WTC11 (cell line): ENCODE measurements around the gene ABLIM2. TPM values are rescaled to one million over a fixed set of nuclear protein-coding genes. Genes with fewer than 3 reads are reported as not detected.

Experiments used
- ATAC-seq: fragments of 200-7000 bp; cut with Tn5 transposase; 2 replicates; pipeline ENCODE4 v1.10.0; 2021; ENCODE audit warnings: mild to moderate bottlenecking, moderate library complexity
- CTCF ChIA-PET: fragments of 300-600 bp; sonication (Branson Sonifier 250); formaldehyde crosslinking; loops from one replicate; lab custom pipeline; 2021; ENCODE audit warnings: antibody characterized with exemption; lab: Charles Lee
- POLR2A ChIA-PET: fragments of 350-600 bp; sonication (Branson Sonifier 250); formaldehyde crosslinking; loops from one replicate; lab custom pipeline; 2021; ENCODE audit warnings: antibody characterized with exemption; lab: Charles Lee
- DNase-seq: peaks from one replicate; pipeline ENCODE4 v3.0.0; 2021; ENCODE audit warnings: low spot score
- H3K27ac Mint-ChIP-seq: 2 replicates; pipeline ENCODE4 v1.8.0; 2021; ENCODE audit warnings: mixed read lengths
- H3K27me3 Mint-ChIP-seq: 2 replicates; pipeline ENCODE4 v1.8.0; 2021; ENCODE audit warnings: low read depth, mild to moderate bottlenecking, moderate library complexity, mixed read lengths
- H3K36me3 Mint-ChIP-seq: 2 replicates; pipeline ENCODE4 v1.8.0; 2021; ENCODE audit warnings: mixed read lengths
- H3K4me1 Mint-ChIP-seq: 2 replicates; pipeline ENCODE4 v1.8.0; 2022; ENCODE audit warnings: mixed read lengths
- H3K4me3 Mint-ChIP-seq: 2 replicates; pipeline ENCODE4 v1.8.0; 2021; ENCODE audit warnings: mild to moderate bottlenecking, moderate library complexity, mixed read lengths
- H3K9me3 Mint-ChIP-seq: 2 replicates; pipeline ENCODE4 v1.8.0; 2021; ENCODE audit warnings: mixed read lengths
- ELF4 ChIP-seq: sonication (generic); formaldehyde crosslinking; IDR thresholded peaks from 2 replicates; pipeline ENCODE4 v1.8.1; 2022; ENCODE audit warnings: low read depth, mild to moderate bottlenecking, moderate library complexity, missing genetic modification reagents
- FOXP1 ChIP-seq: sonication (generic); formaldehyde crosslinking; IDR thresholded peaks from 2 replicates; pipeline ENCODE4 v1.8.0; 2022; ENCODE audit warnings: missing genetic modification reagents, mild to moderate bottlenecking, moderate library complexity, borderline replicate concordance
- JAZF1 ChIP-seq: fragments of 250-450 bp; sonication (Bioruptor Pico); IDR thresholded peaks from 2 replicates; pipeline ENCODE4 v1.9.0; 2021; ENCODE audit warnings: moderate library complexity, mild to moderate bottlenecking, inconsistent platforms
- MXD4 ChIP-seq: fragments of 250-450 bp; sonication (Bioruptor Pico); IDR thresholded peaks from 2 replicates; pipeline ENCODE4 v1.8.0; 2021; ENCODE audit warnings: mild to moderate bottlenecking, moderate library complexity, borderline replicate concordance
- NR2C2 ChIP-seq: sonication (generic); formaldehyde crosslinking; IDR thresholded peaks from 2 replicates; pipeline ENCODE4 v1.8.0; 2022; ENCODE audit warnings: mild to moderate bottlenecking, missing genetic modification reagents
- RELA ChIP-seq: sonication (generic); formaldehyde crosslinking; IDR thresholded peaks from 2 replicates; pipeline ENCODE4 v1.8.1; 2022; ENCODE audit warnings: missing genetic modification reagents, mild to moderate bottlenecking, borderline replicate concordance
- SMAD3 ChIP-seq: sonication (generic); formaldehyde crosslinking; IDR thresholded peaks from 2 replicates; pipeline ENCODE4 v1.8.0; 2022; ENCODE audit warnings: missing genetic modification reagents, mild to moderate bottlenecking, borderline replicate concordance
- SMAD4 ChIP-seq: sonication (generic); formaldehyde crosslinking; IDR thresholded peaks from 2 replicates; pipeline ENCODE4 v1.8.0; 2022; ENCODE audit warnings: mild to moderate bottlenecking, missing genetic modification reagents
- SOX15 ChIP-seq: fragments of 250-450 bp; sonication (Bioruptor Pico); IDR thresholded peaks from 2 replicates; pipeline ENCODE4 v1.9.0; 2021; ENCODE audit warnings: mild to moderate bottlenecking
- TCF7 ChIP-seq: sonication (generic); formaldehyde crosslinking; IDR thresholded peaks from 2 replicates; pipeline ENCODE4 v1.8.0; 2022; ENCODE audit warnings: mild to moderate bottlenecking, low read depth, missing genetic modification reagents, moderate library complexity
- TEAD1 ChIP-seq: sonication (generic); formaldehyde crosslinking; IDR thresholded peaks from 2 replicates; pipeline ENCODE4 v1.8.0; 2022; ENCODE audit warnings: mild to moderate bottlenecking, missing genetic modification reagents
- ZNF219 ChIP-seq: sonication (generic); formaldehyde crosslinking; IDR thresholded peaks from 2 replicates; pipeline ENCODE4 v1.8.0; 2023; ENCODE audit warnings: missing genetic modification reagents, mild to moderate bottlenecking, borderline replicate concordance
- ZNF317 ChIP-seq: sonication (generic); formaldehyde crosslinking; IDR thresholded peaks from 2 replicates; pipeline ENCODE4 v1.8.1; 2023; ENCODE audit warnings: low read depth, mild to moderate bottlenecking, moderate library complexity, missing genetic modification reagents, borderline replicate concordance
- total RNA-seq: library from RNA; stranded (reverse); gene quantifications from 3 replicates; pipeline ENCODE4 v1.2.3, GENCODE V29; 2021
- TF ChIP-seq, protein P1 (sequence below): fragments of 250-450 bp; sonication (Bioruptor Pico); conservative IDR thresholded peaks from 2 replicates; pipeline ENCODE4 v1.9.0; 2021; ENCODE audit warnings: mild to moderate bottlenecking
- TF ChIP-seq, protein P2 (sequence below): sonication (generic); formaldehyde crosslinking; IDR thresholded peaks from 2 replicates; pipeline ENCODE4 v1.8.1; 2022; ENCODE audit warnings: mild to moderate bottlenecking, moderate library complexity, missing genetic modification reagents
- TF ChIP-seq, protein P3 (sequence below): sonication (generic); formaldehyde crosslinking; IDR thresholded peaks from 2 replicates; pipeline ENCODE4 v1.8.0; 2022; ENCODE audit warnings: mild to moderate bottlenecking, missing genetic modification reagents
- TF ChIP-seq, protein P4 (sequence below): fragments of 250-450 bp; sonication (Bioruptor Pico); IDR thresholded peaks from 2 replicates; pipeline ENCODE4 v1.9.0; 2021; ENCODE audit warnings: moderate library complexity, mild to moderate bottlenecking, inconsistent platforms, borderline replicate concordance
- TF ChIP-seq, protein P5 (sequence below): sonication (generic); formaldehyde crosslinking; IDR thresholded peaks from 2 replicates; pipeline ENCODE4 v1.8.0; 2022; ENCODE audit warnings: mild to moderate bottlenecking, missing genetic modification reagents
- TF ChIP-seq, protein P6 (sequence below): fragments of 250-450 bp; sonication (Bioruptor Pico); IDR thresholded peaks from 2 replicates; pipeline ENCODE4 v1.9.0; 2021; ENCODE audit warnings: mild to moderate bottlenecking, borderline replicate concordance
- TF ChIP-seq, protein P7 (sequence below): fragments of 250-450 bp; sonication (Bioruptor Pico); IDR thresholded peaks from 2 replicates; pipeline ENCODE4 v1.9.0; 2021; ENCODE audit warnings: mild to moderate bottlenecking

The ABLIM2 gene
- total RNA-seq, 1 experiment from 2014 or later: 2.6 TPM

DNA sequence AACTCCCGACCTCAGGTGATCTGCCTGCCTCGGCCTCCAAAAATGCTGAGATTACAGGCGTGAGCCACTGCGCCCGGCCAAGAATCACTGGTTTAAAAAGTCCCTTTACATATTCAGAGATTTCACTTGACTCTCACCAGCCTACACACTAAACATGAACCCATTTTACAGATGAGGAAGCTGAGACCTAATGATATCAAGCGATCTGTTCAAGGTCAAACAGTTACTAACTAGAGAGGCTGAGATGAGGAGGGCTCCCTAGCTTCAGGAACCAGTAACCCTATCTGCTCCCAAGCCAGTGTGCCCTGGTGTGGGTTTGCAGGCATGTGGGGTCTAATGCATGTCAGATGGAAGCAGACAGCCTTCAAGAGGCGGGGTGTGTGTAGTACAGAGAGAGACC is 159.3 kb downstream of the ABLIM2 start:
- no peak overlapping the region for H3K4me3 Mint-ChIP-seq
- H3K4me1 Mint-ChIP-seq: no peaks in the 10 kb centered on the region
- no peak for DNase-seq
- ChIA-PET CTCF (interaction anchor here (0.7 to 1.5 kb wide), 2 partner anchors 197 to 238 kb away, joined by 3 to 4 read pairs; no protein-coding TSS in a partner anchor), POLR2A (no interaction called here)
- TF ChIP-seq, protein P1, sequence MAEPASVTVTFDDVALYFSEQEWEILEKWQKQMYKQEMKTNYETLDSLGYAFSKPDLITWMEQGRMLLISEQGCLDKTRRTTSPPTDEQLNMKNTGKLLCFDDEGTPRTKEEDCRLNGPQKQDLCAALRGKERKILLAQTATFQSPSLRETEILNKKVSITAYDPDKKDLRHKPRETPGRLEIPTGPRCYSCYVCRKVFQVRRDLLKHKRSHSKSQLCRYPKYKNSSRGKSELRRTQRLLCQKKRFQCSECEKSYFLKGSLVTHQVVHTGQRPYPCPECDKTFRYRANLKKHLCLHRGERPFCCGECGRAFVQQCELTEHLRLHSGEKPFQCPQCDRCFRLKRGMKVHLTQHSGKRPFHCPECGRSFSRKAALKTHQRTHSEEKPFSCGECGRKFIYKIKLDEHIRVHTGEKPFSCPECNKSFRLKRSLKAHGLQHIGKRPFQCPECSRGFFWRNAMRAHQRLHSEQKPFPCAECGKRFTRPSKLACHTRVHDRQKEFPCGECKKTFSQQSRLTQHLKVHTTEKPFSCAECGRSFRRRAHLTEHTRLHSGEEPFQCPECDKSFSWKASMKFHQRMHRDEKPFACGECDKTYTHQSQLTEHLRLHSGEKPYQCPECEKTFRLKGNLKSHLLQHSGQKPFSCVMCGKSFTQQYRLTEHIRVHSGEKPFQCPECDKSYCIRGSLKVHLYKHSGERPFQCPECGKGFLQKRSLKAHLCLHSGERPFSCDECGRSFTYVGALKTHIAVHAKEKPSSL (CRISPR knock-in tag): no peak
- TF ChIP-seq MXD4 (CRISPR knock-in tag) (no peak), ZNF219 (CRISPR knock-in tag) (no peak), NR2C2 (CRISPR knock-in tag) (no peak), ZNF317 (CRISPR knock-in tag) (no peak), TEAD1 (CRISPR knock-in tag) (no peak), RELA (CRISPR knock-in tag) (no peak), FOXP1 (CRISPR knock-in tag) (no peak), TCF7 (CRISPR knock-in tag) (no peak), SMAD4 (CRISPR knock-in tag) (no peak), ELF4 (CRISPR knock-in tag) (no peak), SOX15 (no peak), JAZF1 (CRISPR knock-in tag) (no peak), SMAD3 (no peak)
- TF ChIP-seq, protein P2, sequence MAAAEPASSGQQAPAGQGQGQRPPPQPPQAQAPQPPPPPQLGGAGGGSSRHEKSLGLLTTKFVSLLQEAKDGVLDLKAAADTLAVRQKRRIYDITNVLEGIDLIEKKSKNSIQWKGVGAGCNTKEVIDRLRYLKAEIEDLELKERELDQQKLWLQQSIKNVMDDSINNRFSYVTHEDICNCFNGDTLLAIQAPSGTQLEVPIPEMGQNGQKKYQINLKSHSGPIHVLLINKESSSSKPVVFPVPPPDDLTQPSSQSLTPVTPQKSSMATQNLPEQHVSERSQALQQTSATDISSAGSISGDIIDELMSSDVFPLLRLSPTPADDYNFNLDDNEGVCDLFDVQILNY (CRISPR knock-in tag): no peak
- TF ChIP-seq, protein P3, sequence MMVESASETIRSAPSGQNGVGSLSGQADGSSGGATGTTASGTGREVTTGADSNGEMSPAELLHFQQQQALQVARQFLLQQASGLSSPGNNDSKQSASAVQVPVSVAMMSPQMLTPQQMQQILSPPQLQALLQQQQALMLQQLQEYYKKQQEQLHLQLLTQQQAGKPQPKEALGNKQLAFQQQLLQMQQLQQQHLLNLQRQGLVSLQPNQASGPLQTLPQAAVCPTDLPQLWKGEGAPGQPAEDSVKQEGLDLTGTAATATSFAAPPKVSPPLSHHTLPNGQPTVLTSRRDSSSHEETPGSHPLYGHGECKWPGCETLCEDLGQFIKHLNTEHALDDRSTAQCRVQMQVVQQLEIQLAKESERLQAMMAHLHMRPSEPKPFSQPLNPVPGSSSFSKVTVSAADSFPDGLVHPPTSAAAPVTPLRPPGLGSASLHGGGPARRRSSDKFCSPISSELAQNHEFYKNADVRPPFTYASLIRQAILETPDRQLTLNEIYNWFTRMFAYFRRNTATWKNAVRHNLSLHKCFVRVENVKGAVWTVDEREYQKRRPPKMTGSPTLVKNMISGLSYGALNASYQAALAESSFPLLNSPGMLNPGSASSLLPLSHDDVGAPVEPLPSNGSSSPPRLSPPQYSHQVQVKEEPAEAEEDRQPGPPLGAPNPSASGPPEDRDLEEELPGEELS (CRISPR knock-in tag): no peak
- TF ChIP-seq, protein P4, sequence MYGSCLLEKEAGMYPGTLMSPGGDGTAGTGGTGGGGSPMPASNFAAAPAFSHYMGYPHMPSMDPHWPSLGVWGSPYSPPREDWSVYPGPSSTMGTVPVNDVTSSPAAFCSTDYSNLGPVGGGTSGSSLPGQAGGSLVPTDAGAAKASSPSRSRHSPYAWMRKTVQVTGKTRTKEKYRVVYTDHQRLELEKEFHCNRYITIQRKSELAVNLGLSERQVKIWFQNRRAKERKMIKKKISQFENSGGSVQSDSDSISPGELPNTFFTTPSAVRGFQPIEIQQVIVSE (CRISPR knock-in tag): no peak
- TF ChIP-seq, protein P5, sequence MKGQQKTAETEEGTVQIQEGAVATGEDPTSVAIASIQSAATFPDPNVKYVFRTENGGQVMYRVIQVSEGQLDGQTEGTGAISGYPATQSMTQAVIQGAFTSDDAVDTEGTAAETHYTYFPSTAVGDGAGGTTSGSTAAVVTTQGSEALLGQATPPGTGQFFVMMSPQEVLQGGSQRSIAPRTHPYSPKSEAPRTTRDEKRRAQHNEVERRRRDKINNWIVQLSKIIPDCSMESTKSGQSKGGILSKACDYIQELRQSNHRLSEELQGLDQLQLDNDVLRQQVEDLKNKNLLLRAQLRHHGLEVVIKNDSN (CRISPR knock-in tag): no peak
- TF ChIP-seq, protein P6, sequence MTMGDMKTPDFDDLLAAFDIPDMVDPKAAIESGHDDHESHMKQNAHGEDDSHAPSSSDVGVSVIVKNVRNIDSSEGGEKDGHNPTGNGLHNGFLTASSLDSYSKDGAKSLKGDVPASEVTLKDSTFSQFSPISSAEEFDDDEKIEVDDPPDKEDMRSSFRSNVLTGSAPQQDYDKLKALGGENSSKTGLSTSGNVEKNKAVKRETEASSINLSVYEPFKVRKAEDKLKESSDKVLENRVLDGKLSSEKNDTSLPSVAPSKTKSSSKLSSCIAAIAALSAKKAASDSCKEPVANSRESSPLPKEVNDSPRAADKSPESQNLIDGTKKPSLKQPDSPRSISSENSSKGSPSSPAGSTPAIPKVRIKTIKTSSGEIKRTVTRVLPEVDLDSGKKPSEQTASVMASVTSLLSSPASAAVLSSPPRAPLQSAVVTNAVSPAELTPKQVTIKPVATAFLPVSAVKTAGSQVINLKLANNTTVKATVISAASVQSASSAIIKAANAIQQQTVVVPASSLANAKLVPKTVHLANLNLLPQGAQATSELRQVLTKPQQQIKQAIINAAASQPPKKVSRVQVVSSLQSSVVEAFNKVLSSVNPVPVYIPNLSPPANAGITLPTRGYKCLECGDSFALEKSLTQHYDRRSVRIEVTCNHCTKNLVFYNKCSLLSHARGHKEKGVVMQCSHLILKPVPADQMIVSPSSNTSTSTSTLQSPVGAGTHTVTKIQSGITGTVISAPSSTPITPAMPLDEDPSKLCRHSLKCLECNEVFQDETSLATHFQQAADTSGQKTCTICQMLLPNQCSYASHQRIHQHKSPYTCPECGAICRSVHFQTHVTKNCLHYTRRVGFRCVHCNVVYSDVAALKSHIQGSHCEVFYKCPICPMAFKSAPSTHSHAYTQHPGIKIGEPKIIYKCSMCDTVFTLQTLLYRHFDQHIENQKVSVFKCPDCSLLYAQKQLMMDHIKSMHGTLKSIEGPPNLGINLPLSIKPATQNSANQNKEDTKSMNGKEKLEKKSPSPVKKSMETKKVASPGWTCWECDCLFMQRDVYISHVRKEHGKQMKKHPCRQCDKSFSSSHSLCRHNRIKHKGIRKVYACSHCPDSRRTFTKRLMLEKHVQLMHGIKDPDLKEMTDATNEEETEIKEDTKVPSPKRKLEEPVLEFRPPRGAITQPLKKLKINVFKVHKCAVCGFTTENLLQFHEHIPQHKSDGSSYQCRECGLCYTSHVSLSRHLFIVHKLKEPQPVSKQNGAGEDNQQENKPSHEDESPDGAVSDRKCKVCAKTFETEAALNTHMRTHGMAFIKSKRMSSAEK: no peak
- TF ChIP-seq, protein P7, sequence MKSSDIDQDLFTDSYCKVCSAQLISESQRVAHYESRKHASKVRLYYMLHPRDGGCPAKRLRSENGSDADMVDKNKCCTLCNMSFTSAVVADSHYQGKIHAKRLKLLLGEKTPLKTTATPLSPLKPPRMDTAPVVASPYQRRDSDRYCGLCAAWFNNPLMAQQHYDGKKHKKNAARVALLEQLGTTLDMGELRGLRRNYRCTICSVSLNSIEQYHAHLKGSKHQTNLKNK (CRISPR knock-in tag): no peak
- TF ChIP-seq, all 79 proteins: peak for 0
- no peak for ATAC-seq
- no peak overlapping the region; the same call in 1 of the 2 replicates for H3K27ac Mint-ChIP-seq
- H3K36me3 Mint-ChIP-seq: no peaks in the 10 kb centered on the region
- no peaks in the 10 kb centered on the region; the same call in 1 of the 2 replicates for H3K27me3 Mint-ChIP-seq
- H3K9me3 Mint-ChIP-seq: no peaks in the 10 kb centered on the region
